Esophagus (tissue), 2 donors: ENCODE results near the gene ADAMTS15. TPM values are rescaled to one million over a fixed set of nuclear protein-coding genes. Genes with fewer than 3 reads are reported as not detected.

Experiments used
- H3K27ac ChIP-seq, 2 donors: one replicate each; pipeline ENCODE4 v1.5.1; 2013; ENCODE audit warnings: low read depth in 2 of 2, mild to moderate bottlenecking in 2 of 2, inconsistent platforms in 1 of 2, low read length in 1 of 2, moderate library complexity in 1 of 2
- H3K27me3 ChIP-seq, 2 donors: one replicate each; pipeline ENCODE4 v1.6.1; 2013; ENCODE audit warnings: low read length in 2 of 2, control low read depth in 1 of 2, mild to moderate bottlenecking in 1 of 2; ENCODE audit not compliant: insufficient read depth in 2 of 2, control insufficient read depth in 1 of 2
- H3K36me3 ChIP-seq, 2 donors: one replicate each; pipeline ENCODE4 v1.6.1; 2013; ENCODE audit warnings: low read length in 1 of 2; ENCODE audit not compliant: control insufficient read depth in 2 of 2, insufficient read depth in 2 of 2
- H3K4me1 ChIP-seq, 2 donors: one replicate each; pipeline ENCODE4 v1.6.1; 2013; ENCODE audit warnings: low read length in 1 of 2; ENCODE audit not compliant: control insufficient read depth in 2 of 2, insufficient read depth in 2 of 2
- H3K4me3 ChIP-seq, 2 donors: one replicate each; pipeline ENCODE4 v1.5.1; 2013; ENCODE audit warnings: low read length in 2 of 2, mild to moderate bottlenecking in 2 of 2, low read depth in 1 of 2, moderate library complexity in 1 of 2
- H3K9me3 ChIP-seq, 2 donors: one replicate each; pipeline ENCODE4 v1.6.1; 2013; ENCODE audit warnings: mild to moderate bottlenecking in 2 of 2, low read depth in 1 of 2, low read length in 1 of 2, moderate library complexity in 1 of 2; ENCODE audit not compliant: control insufficient read depth in 2 of 2, insufficient read depth in 1 of 2
- WGBS, 2 donors: extraction: QIAGEN DNeasy Blood & Tissue Kit; methylation state at CpG; one replicate each; pipeline ENCODE4 v1.1.7; 2013; 5-methylcytosine and 5-hydroxymethylcytosine counted together
- polyA plus RNA-seq, 2 donors: library from polyadenylated mRNA; stranded (reverse); fragments of 200-250 nt; gene quantifications; one replicate each; pipeline ENCODE4 v1.2.3, GENCODE V29; 2013
- donor health status: healthy with polysubstance abuse.
- donor health status: Bipolar disorder and iron deficiency.

Gene ADAMTS15
- polyA plus RNA-seq, 2 donors = 0.53 to 0.61 TPM

GRCh38 chr11:130485983-130486382, 37.5 kb downstream of the ADAMTS15 start:
- no peaks in the 10 kb centered on the region for H3K4me1 ChIP-seq
- no peaks in the 10 kb centered on the region for H3K36me3 ChIP-seq
- WGBS, 2 donors = 93 to 95% methylated on average over 14 of the region's 14 CpGs
- H3K27ac ChIP-seq = no peak overlapping the region
- no peaks in the 10 kb centered on the region for H3K9me3 ChIP-seq
- no peak overlapping the region for H3K4me3 ChIP-seq
- H3K27me3 ChIP-seq = no peaks in the 10 kb centered on the region

- 82 to 84% methylated on average over 16 of the region's 16 CpGs for WGBS, 2 donors
Observed at GRCh38 chr11:130486391-130486836, 38.0 kb downstream of the ADAMTS15 start.

GRCh38 chr11:130486987-130487923, 38.8 kb downstream of the ADAMTS15 start:
- Histone ChIP-seq H3K36me3 (no peaks in the 10 kb centered on the region), H3K4me3 (no peak overlapping the region), H3K27ac (no peak overlapping the region), H3K27me3 (no peaks in the 10 kb centered on the region), H3K4me1 (no peaks in the 10 kb centered on the region), H3K9me3 (no peaks in the 10 kb centered on the region)
- 84 to 92% methylated on average over 28 of the region's 28 CpGs for WGBS, 2 donors

More at GRCh38 chr11:130486391-130486836, 38.0 kb downstream of the ADAMTS15 start:
- Histone ChIP-seq H3K27ac (no peak overlapping the region), H3K9me3 (no peaks in the 10 kb centered on the region), H3K27me3 (no peaks in the 10 kb centered on the region), H3K4me1 (no peaks in the 10 kb centered on the region), H3K4me3 (no peak overlapping the region), H3K36me3 (no peaks in the 10 kb centered on the region)

GRCh38 chr11:130487924-130488815, 39.7 kb downstream of the ADAMTS15 start:
- no peak overlapping the region for H3K4me3 ChIP-seq
- no peak overlapping the region for H3K27ac ChIP-seq
- WGBS, 2 donors = 78% methylated on average over 13 of the region's 13 CpGs
- no peaks in the 10 kb centered on the region for H3K27me3 ChIP-seq
- no peaks in the 10 kb centered on the region for H3K36me3 ChIP-seq
- H3K4me1 ChIP-seq = no peaks in the 10 kb centered on the region
- no peaks in the 10 kb centered on the region for H3K9me3 ChIP-seq

GRCh38 chr11:130488848-130489584, 40.6 kb downstream of the ADAMTS15 start:
- Histone ChIP-seq H3K4me3 (no peak overlapping the region), H3K4me1 (no peaks in the 10 kb centered on the region), H3K27me3 (no peaks in the 10 kb centered on the region), H3K27ac (no peak overlapping the region), H3K36me3 (no peaks in the 10 kb centered on the region), H3K9me3 (no peaks in the 10 kb centered on the region)
- WGBS, 2 donors = 72 to 79% methylated on average over 5 of the region's 5 CpGs

GRCh38 chr11:130489716-130490115, 41.3 kb downstream of the ADAMTS15 start:
- Histone ChIP-seq H3K27me3 (no peaks in the 10 kb centered on the region), H3K27ac (no peak overlapping the region), H3K36me3 (no peaks in the 10 kb centered on the region), H3K4me3 (no peak overlapping the region), H3K4me1 (no peaks in the 10 kb centered on the region), H3K9me3 (no peaks in the 10 kb centered on the region)
- WGBS, 2 donors = 89 to 90% methylated on average over 12 of the region's 12 CpGs

- Histone ChIP-seq H3K27ac (no peak overlapping the region), H3K9me3 (no peaks in the 10 kb centered on the region), H3K4me3 (no peak overlapping the region), H3K4me1 (no peaks in the 10 kb centered on the region), H3K27me3 (no peaks in the 10 kb centered on the region), H3K36me3 (no peaks in the 10 kb centered on the region)
- 85 to 86% methylated on average over 7 of the region's 7 CpGs for WGBS, 2 donors
Observed at GRCh38 chr11:130490682-130491449, 42.4 kb downstream of the ADAMTS15 start.

GRCh38 chr11:130498181-130498580, 49.7 kb downstream of the ADAMTS15 start:
- Histone ChIP-seq H3K27me3 (no peaks in the 10 kb centered on the region), H3K4me3 (no peak overlapping the region), H3K9me3 (no peaks in the 10 kb centered on the region), H3K4me1 (no peaks in the 10 kb centered on the region), H3K36me3 (no peaks in the 10 kb centered on the region), H3K27ac (no peak overlapping the region)
